ENCODE measurements around the gene TTC4.

Gene TTC4

GRCh38 chr1:54697896-54698295 lies 17.8 kb upstream of the TTC4 start:
- H3K14ac ChIP-seq (ENCODE audit: low read length): no peak overlapping the region
- H3K18ac ChIP-seq (ENCODE audit: low read length): no peak overlapping the region
- H4K12ac ChIP-seq (ENCODE audit: low read depth, low read length): no peak overlapping the region
- H3K27ac ChIP-seq (ENCODE audit: low read depth, low read length): no peak overlapping the region
- WGBS (ENCODE audit: extremely low coverage, insufficient coverage, insufficient read length): no CpG with 5 or more reads among the region's 6 CpGs
- peaks cover 2% of the 10 kb centered on the region for H3K9me3 ChIP-seq (ENCODE audit: insufficient read depth, low read depth, low read length)
- H3K23ac ChIP-seq (ENCODE audit: low read length): no peak overlapping the region
- no peak overlapping the region for H3K4me3 ChIP-seq (ENCODE audit: low read depth, low read length)
- H3K36me3 ChIP-seq (ENCODE audit: control insufficient read depth in 1 of 2, insufficient read depth in 2 of 2, low read length in 2 of 2): no peaks in the 10 kb centered on the region
- H3K27me3 ChIP-seq (ENCODE audit: insufficient read depth, low read length): no peaks in the 10 kb centered on the region
- no peak overlapping the region for H2AK5ac ChIP-seq (ENCODE audit: low read length)
- no peak overlapping the region for H3K9ac ChIP-seq (ENCODE audit: low read length)
- no peaks in the 10 kb centered on the region for H3K4me1 ChIP-seq (ENCODE audit: control insufficient read depth in 1 of 2, insufficient read depth in 2 of 2, low read length in 2 of 2)
- H4K91ac ChIP-seq (ENCODE audit: low read depth, low read length): no peak overlapping the region
- H4K8ac ChIP-seq (ENCODE audit: low read depth, low read length): no peak overlapping the region
- H3K4ac ChIP-seq (ENCODE audit: low read depth, low read length): no peak overlapping the region
- no peak overlapping the region for H3K4me2 ChIP-seq (ENCODE audit: low read length)
- no peak overlapping the region for H2BK12ac ChIP-seq (ENCODE audit: low read length)
- H3K79me1 ChIP-seq (ENCODE audit: low read length): no peaks in the 10 kb centered on the region
- H2BK120ac ChIP-seq (ENCODE audit: insufficient read depth, low read length, poor library complexity): no peak overlapping the region
- H3K79me2 ChIP-seq (ENCODE audit: control insufficient read depth, insufficient read depth, low read length, poor library complexity): no peaks in the 10 kb centered on the region
- H2AFZ ChIP-seq (ENCODE audit: insufficient read depth, low read length, poor library complexity): no peak overlapping the region
- H2BK5ac ChIP-seq (ENCODE audit: low read depth, low read length, poor library complexity): no peak overlapping the region
- DNase-seq: no peak

GRCh38 chr1:54698346-54698745 lies 17.3 kb upstream of the TTC4 start:
- DNase-seq: no peak
- no peak overlapping the region for H2AK5ac ChIP-seq (ENCODE audit: low read length)
- no peak overlapping the region for H4K8ac ChIP-seq (ENCODE audit: low read depth, low read length)
- H3K79me1 ChIP-seq (ENCODE audit: low read length): no peaks in the 10 kb centered on the region
- no peak overlapping the region for H3K27ac ChIP-seq (ENCODE audit: low read depth, low read length)
- H3K23ac ChIP-seq (ENCODE audit: low read length): no peak overlapping the region
- H4K91ac ChIP-seq (ENCODE audit: low read depth, low read length): no peak overlapping the region
- no peak overlapping the region for H2BK5ac ChIP-seq (ENCODE audit: low read depth, low read length, poor library complexity)
- H3K14ac ChIP-seq (ENCODE audit: low read length): no peak overlapping the region
- H2AFZ ChIP-seq (ENCODE audit: insufficient read depth, low read length, poor library complexity): no peak overlapping the region
- H2BK120ac ChIP-seq (ENCODE audit: insufficient read depth, low read length, poor library complexity): no peak overlapping the region
- H3K36me3 ChIP-seq (ENCODE audit: control insufficient read depth in 1 of 2, insufficient read depth in 2 of 2, low read length in 2 of 2): no peaks in the 10 kb centered on the region
- no peak overlapping the region for H3K4ac ChIP-seq (ENCODE audit: low read depth, low read length)
- no peak overlapping the region for H3K4me3 ChIP-seq (ENCODE audit: low read depth, low read length)
- peaks cover 2% of the 10 kb centered on the region for H3K9me3 ChIP-seq (ENCODE audit: insufficient read depth, low read depth, low read length)
- H4K12ac ChIP-seq (ENCODE audit: low read depth, low read length): no peak overlapping the region
- no peaks in the 10 kb centered on the region for H3K79me2 ChIP-seq (ENCODE audit: control insufficient read depth, insufficient read depth, low read length, poor library complexity)
- no peak overlapping the region for H3K4me2 ChIP-seq (ENCODE audit: low read length)
- H2BK12ac ChIP-seq (ENCODE audit: low read length): no peak overlapping the region
- no peaks in the 10 kb centered on the region for H3K4me1 ChIP-seq (ENCODE audit: control insufficient read depth in 1 of 2, insufficient read depth in 2 of 2, low read length in 2 of 2)
- no peak overlapping the region for H3K9ac ChIP-seq (ENCODE audit: low read length)
- no CpG with 5 or more reads among the region's 8 CpGs for WGBS (ENCODE audit: extremely low coverage, insufficient coverage, insufficient read length)
- H3K18ac ChIP-seq (ENCODE audit: low read length): no peak overlapping the region
- H3K27me3 ChIP-seq (ENCODE audit: insufficient read depth, low read length): no peaks in the 10 kb centered on the region

GRCh38 chr1:54699936-54700525 lies 15.6 kb upstream of the TTC4 start:
- Histone ChIP-seq H3K27ac (ENCODE audit: low read depth, low read length) (no peak overlapping the region), H4K12ac (ENCODE audit: low read depth, low read length) (no peak overlapping the region), H3K4me1 (ENCODE audit: control insufficient read depth in 1 of 2, insufficient read depth in 2 of 2, low read length in 2 of 2) (no peaks in the 10 kb centered on the region), H3K23ac (ENCODE audit: low read length) (no peak overlapping the region), H3K27me3 (ENCODE audit: insufficient read depth, low read length) (no peaks in the 10 kb centered on the region), H3K4ac (ENCODE audit: low read depth, low read length) (no peak overlapping the region), H2BK5ac (ENCODE audit: low read depth, low read length, poor library complexity) (no peak overlapping the region), H3K79me1 (ENCODE audit: low read length) (no peaks in the 10 kb centered on the region), H2AK5ac (ENCODE audit: low read length) (no peak overlapping the region), H2BK120ac (ENCODE audit: insufficient read depth, low read length, poor library complexity) (no peak overlapping the region), H3K9ac (ENCODE audit: low read length) (no peak overlapping the region), H3K79me2 (ENCODE audit: control insufficient read depth, insufficient read depth, low read length, poor library complexity) (no peaks in the 10 kb centered on the region), H3K4me2 (ENCODE audit: low read length) (no peak overlapping the region), H4K91ac (ENCODE audit: low read depth, low read length) (no peak overlapping the region), H3K18ac (ENCODE audit: low read length) (no peak overlapping the region), H3K36me3 (ENCODE audit: control insufficient read depth in 1 of 2, insufficient read depth in 2 of 2, low read length in 2 of 2) (no peaks in the 10 kb centered on the region), H2AFZ (ENCODE audit: insufficient read depth, low read length, poor library complexity) (no peak overlapping the region), H4K8ac (ENCODE audit: low read depth, low read length) (no peak overlapping the region), H3K4me3 (ENCODE audit: low read depth, low read length) (no peak overlapping the region), H2BK12ac (ENCODE audit: low read length) (no peak overlapping the region), H3K9me3 (ENCODE audit: insufficient read depth, low read depth, low read length) (peaks cover 2% of the 10 kb centered on the region), H3K14ac (ENCODE audit: low read length) (no peak overlapping the region)
- no CpG with 5 or more reads among the region's 11 CpGs for WGBS (ENCODE audit: extremely low coverage, insufficient coverage, insufficient read length)
- no peak for DNase-seq

- H3K4me3 ChIP-seq (ENCODE audit: low read depth, low read length): no peak overlapping the region
- no peak overlapping the region for H3K23ac ChIP-seq (ENCODE audit: low read length)
- no peak overlapping the region for H3K18ac ChIP-seq (ENCODE audit: low read length)
- no peaks in the 10 kb centered on the region for H3K79me2 ChIP-seq (ENCODE audit: control insufficient read depth, insufficient read depth, low read length, poor library complexity)
- H2AFZ ChIP-seq (ENCODE audit: insufficient read depth, low read length, poor library complexity): no peak overlapping the region
- no peak overlapping the region for H4K91ac ChIP-seq (ENCODE audit: low read depth, low read length)
- no peak overlapping the region for H3K27ac ChIP-seq (ENCODE audit: low read depth, low read length)
- no peak overlapping the region for H3K9ac ChIP-seq (ENCODE audit: low read length)
- no peak for DNase-seq
- no peak overlapping the region for H2BK5ac ChIP-seq (ENCODE audit: low read depth, low read length, poor library complexity)
- no peak overlapping the region for H2BK120ac ChIP-seq (ENCODE audit: insufficient read depth, low read length, poor library complexity)
- no peaks in the 10 kb centered on the region for H3K27me3 ChIP-seq (ENCODE audit: insufficient read depth, low read length)
- no peak overlapping the region for H4K12ac ChIP-seq (ENCODE audit: low read depth, low read length)
- no peak overlapping the region for H3K4me2 ChIP-seq (ENCODE audit: low read length)
- WGBS (ENCODE audit: extremely low coverage, insufficient coverage, insufficient read length): no CpG with 5 or more reads among the region's 9 CpGs
- H3K36me3 ChIP-seq (ENCODE audit: control insufficient read depth in 1 of 2, insufficient read depth in 2 of 2, low read length in 2 of 2): no peaks in the 10 kb centered on the region
- no peak overlapping the region for H3K14ac ChIP-seq (ENCODE audit: low read length)
- H4K8ac ChIP-seq (ENCODE audit: low read depth, low read length): no peak overlapping the region
- no peaks in the 10 kb centered on the region for H3K4me1 ChIP-seq (ENCODE audit: control insufficient read depth in 1 of 2, insufficient read depth in 2 of 2, low read length in 2 of 2)
- H3K79me1 ChIP-seq (ENCODE audit: low read length): no peaks in the 10 kb centered on the region
- peaks cover 4% of the 10 kb centered on the region for H3K9me3 ChIP-seq (ENCODE audit: insufficient read depth, low read depth, low read length)
- no peak overlapping the region for H2AK5ac ChIP-seq (ENCODE audit: low read length)
- H3K4ac ChIP-seq (ENCODE audit: low read depth, low read length): no peak overlapping the region
- H2BK12ac ChIP-seq (ENCODE audit: low read length): no peak overlapping the region
Observed at GRCh38 chr1:54701066-54701465, 14.6 kb upstream of the TTC4 start.

All from trophoblast cell (in vitro differentiated cells and primary cell).